ENCODE data around the gene AGAP3.

Gene AGAP3

GRCh38 chr7:151062399-151063211, 23.7 kb upstream of the AGAP3 start:
- in situ Hi-C loops (cut with HindIII; ENCODE audit: low sequenced_read_pairs): no loop called here
- TF ChIP-seq, protein P1, sequence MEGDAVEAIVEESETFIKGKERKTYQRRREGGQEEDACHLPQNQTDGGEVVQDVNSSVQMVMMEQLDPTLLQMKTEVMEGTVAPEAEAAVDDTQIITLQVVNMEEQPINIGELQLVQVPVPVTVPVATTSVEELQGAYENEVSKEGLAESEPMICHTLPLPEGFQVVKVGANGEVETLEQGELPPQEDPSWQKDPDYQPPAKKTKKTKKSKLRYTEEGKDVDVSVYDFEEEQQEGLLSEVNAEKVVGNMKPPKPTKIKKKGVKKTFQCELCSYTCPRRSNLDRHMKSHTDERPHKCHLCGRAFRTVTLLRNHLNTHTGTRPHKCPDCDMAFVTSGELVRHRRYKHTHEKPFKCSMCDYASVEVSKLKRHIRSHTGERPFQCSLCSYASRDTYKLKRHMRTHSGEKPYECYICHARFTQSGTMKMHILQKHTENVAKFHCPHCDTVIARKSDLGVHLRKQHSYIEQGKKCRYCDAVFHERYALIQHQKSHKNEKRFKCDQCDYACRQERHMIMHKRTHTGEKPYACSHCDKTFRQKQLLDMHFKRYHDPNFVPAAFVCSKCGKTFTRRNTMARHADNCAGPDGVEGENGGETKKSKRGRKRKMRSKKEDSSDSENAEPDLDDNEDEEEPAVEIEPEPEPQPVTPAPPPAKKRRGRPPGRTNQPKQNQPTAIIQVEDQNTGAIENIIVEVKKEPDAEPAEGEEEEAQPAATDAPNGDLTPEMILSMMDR (IDR thresholded peaks at IDR 0.05; ENCODE audit: low read depth, low read length): no peak

GRCh38 chr7:151063212-151063561, 23.1 kb upstream of the AGAP3 start:
- no peak overlapping the region for H3K4me3 ChIP-seq (ENCODE audit: low read depth, low read length)
- DNase-seq (ENCODE audit: low read depth, low spot score): peak; percentile 44
- TF ChIP-seq, protein P1 (IDR thresholded peaks at IDR 0.05; ENCODE audit: low read depth, low read length): no peak
- in situ Hi-C loops (cut with HindIII; ENCODE audit: low sequenced_read_pairs): no loop called here

More at GRCh38 chr7:151062399-151063211, 23.7 kb upstream of the AGAP3 start:
- DNase-seq (ENCODE audit: low read depth, low spot score): peak; percentile 78
- peak overlapping the region; percentile 8 for H3K4me3 ChIP-seq (ENCODE audit: low read depth, low read length)

- no peak overlapping the region for H3K4me3 ChIP-seq (ENCODE audit: low read depth, low read length)
- in situ Hi-C loops (cut with HindIII; ENCODE audit: low sequenced_read_pairs): no loop called here
- DNase-seq (ENCODE audit: low read depth, low spot score): no peak
- TF ChIP-seq, protein P1 (IDR thresholded peaks at IDR 0.05; ENCODE audit: low read depth, low read length): no peak
Observed at GRCh38 chr7:151064454-151064853, 21.8 kb upstream of the AGAP3 start.

- no peak overlapping the region for H3K4me3 ChIP-seq (ENCODE audit: low read depth, low read length)
- no peak for DNase-seq (ENCODE audit: low read depth, low spot score)
- in situ Hi-C loops (cut with HindIII; ENCODE audit: low sequenced_read_pairs): no loop called here
- TF ChIP-seq, protein P1 (IDR thresholded peaks at IDR 0.05; ENCODE audit: low read depth, low read length): no peak
Observed at GRCh38 chr7:151064993-151065392, 21.3 kb upstream of the AGAP3 start.

- H3K4me3 ChIP-seq (ENCODE audit: low read depth, low read length): no peak overlapping the region
- TF ChIP-seq, protein P1 (IDR thresholded peaks at IDR 0.05; ENCODE audit: low read depth, low read length): no peak
- in situ Hi-C loops (cut with HindIII; ENCODE audit: low sequenced_read_pairs): no loop called here
- no peak for DNase-seq (ENCODE audit: low read depth, low spot score)
Observed at GRCh38 chr7:151065516-151065915, 20.8 kb upstream of the AGAP3 start.

DNA sequence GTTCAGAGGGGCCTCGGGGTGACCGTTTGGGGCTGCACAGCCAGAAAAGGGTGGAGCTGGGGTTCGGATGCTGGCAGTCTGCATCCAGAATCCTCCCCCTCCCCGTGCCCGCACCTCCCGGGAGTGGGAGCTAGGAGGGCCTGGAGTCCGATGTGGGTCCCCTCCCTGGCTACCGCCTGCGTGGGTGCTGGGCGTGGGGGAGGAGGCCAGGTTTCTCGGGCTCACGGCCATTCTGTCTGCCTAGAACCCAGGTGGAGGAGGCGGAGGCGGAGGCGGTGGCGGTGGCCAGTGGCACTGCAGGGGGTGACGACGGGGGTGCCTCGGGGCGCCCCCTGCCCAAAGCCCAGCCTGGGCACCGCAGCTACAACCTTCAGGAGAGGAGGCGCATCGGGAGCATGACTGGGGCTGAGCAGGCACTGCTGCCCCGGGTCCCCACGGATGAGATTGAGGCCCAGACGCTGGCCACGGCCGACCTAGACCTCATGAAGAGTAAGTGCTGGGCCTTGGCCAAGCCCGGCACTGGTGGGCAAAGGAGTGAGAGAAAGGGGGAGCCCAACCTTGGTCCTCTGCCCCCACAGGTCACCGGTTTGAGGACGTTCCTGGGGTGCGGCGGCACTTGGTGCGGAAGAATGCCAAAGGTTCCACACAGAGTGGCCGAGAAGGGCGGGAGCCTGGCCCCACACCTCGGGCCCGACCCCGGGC, 19.9 kb upstream of the AGAP3 start:
- no peak for DNase-seq (ENCODE audit: low read depth, low spot score)
- no peak overlapping the region for H3K4me3 ChIP-seq (ENCODE audit: low read depth, low read length)
- in situ Hi-C loops (cut with HindIII; ENCODE audit: low sequenced_read_pairs): no loop called here
- TF ChIP-seq, protein P1 (IDR thresholded peaks at IDR 0.05; ENCODE audit: low read depth, low read length): no peak
